Right atrium auricular region (tissue), 2 donors: Measurements from ENCODE around the gene CATSPER3. TPM values are rescaled to one million over a fixed set of nuclear protein-coding genes. Genes with fewer than 3 reads are reported as not detected.

Experiments
- DNase-seq: peaks from one replicate; pipeline ENCODE4 v3.0.0-alpha.2; 2019; ENCODE audit warnings: low spot score
- H3K27ac ChIP-seq, 2 donors: fragments of 200-600 bp; sonication (generic); 1 replicate in 1 of 2; 2 replicates in 1 of 2; pipeline ENCODE4 v1.5.1; 2016 to 2019
- H3K27me3 ChIP-seq, 2 donors: fragments of 200-600 bp; sonication (generic); one replicate each; pipeline versions ENCODE4 v1.5.1 to v1.6.0; 2017 to 2019
- H3K36me3 ChIP-seq: fragments of 200-600 bp; sonication (generic); one replicate; pipeline ENCODE4 v1.5.1; 2016
- H3K4me1 ChIP-seq, 2 donors: fragments of 200-600 bp; sonication (generic); one replicate each; pipeline versions ENCODE4 v1.5.1 to v1.6.0; 2017 to 2019
- H3K4me3 ChIP-seq, 2 donors: fragments of 200-600 bp; sonication (generic); 1 replicate in 1 of 2; 2 replicates in 1 of 2; pipeline ENCODE4 v1.5.1; 2017 to 2019; ENCODE audit warnings: mild to moderate bottlenecking in 1 of 2, moderate library complexity in 1 of 2
- H3K9me3 ChIP-seq, 2 donors: fragments of 200-600 bp; sonication (generic); one replicate each; pipeline ENCODE4 v1.5.1; 2019
- CTCF ChIP-seq, 2 donors: fragments of 200-600 bp; sonication (generic); IDR thresholded peaks; one replicate each; pipeline ENCODE4 v1.5.1; 2019; ENCODE audit warnings: antibody characterized with exemption in 2 of 2
- total RNA-seq, 2 donors: library from RNA; depleted of rRNA; stranded (reverse); fragments of >200 nt; gene quantifications; one replicate each; pipeline ENCODE4 v1.1.0, GENCODE V29; 2016

CATSPER3 gene
- total RNA-seq, 2 donors from 2014 or later, result 0.39 to 0.44 TPM

- no peaks in the 10 kb centered on the region for H3K36me3 ChIP-seq
- peaks cover 0 to 55% of the 10 kb centered on the region in 2 donors for H3K4me1 ChIP-seq
- H3K4me3 ChIP-seq, result peak overlapping the region in 1 of 2 donors; percentile 26
- TF ChIP-seq CTCF (IDR thresholded peaks at IDR 0.05), result no peak
- no peak for DNase-seq
- no peak overlapping the region for H3K27ac ChIP-seq
- H3K9me3 ChIP-seq, result no peaks in the 10 kb centered on the region
- H3K27me3 ChIP-seq, result peaks cover 61 to 63% of the 10 kb centered on the region in 2 donors
Observed at GRCh38 chr5:135030956-135031812, 63.5 kb downstream of the CATSPER3 start.

GRCh38 chr5:135031813-135032694 is 64.3 kb downstream of the CATSPER3 start:
- Histone ChIP-seq H3K4me1 (peaks cover 0 to 55% of the 10 kb centered on the region in 2 donors), H3K27ac (no peak overlapping the region), H3K36me3 (no peaks in the 10 kb centered on the region), H3K4me3 (no peak overlapping the region), H3K9me3 (no peaks in the 10 kb centered on the region), H3K27me3 (peaks cover 62 to 67% of the 10 kb centered on the region in 2 donors)
- TF ChIP-seq CTCF (IDR thresholded peaks at IDR 0.05), result no peak
- no peak for DNase-seq

GRCh38 chr5:135032695-135032998 is 64.9 kb downstream of the CATSPER3 start:
- Histone ChIP-seq H3K4me1 (peaks cover 0 to 55% of the 10 kb centered on the region in 2 donors), H3K9me3 (no peaks in the 10 kb centered on the region), H3K27ac (no peak overlapping the region), H3K4me3 (peak overlapping the region in 1 of 2 donors; percentile 42), H3K36me3 (no peaks in the 10 kb centered on the region), H3K27me3 (peaks cover 64 to 67% of the 10 kb centered on the region in 2 donors)
- no peak for DNase-seq
- no peak for TF ChIP-seq CTCF (IDR thresholded peaks at IDR 0.05)

- Histone ChIP-seq H3K4me1 (peaks cover 0 to 50% of the 10 kb centered on the region in 2 donors), H3K9me3 (no peaks in the 10 kb centered on the region), H3K27ac (no peak overlapping the region), H3K36me3 (no peaks in the 10 kb centered on the region), H3K4me3 (peak overlapping the region in 1 of 2 donors; percentile 42), H3K27me3 (peaks cover 62 to 67% of the 10 kb centered on the region in 2 donors)
- no peak for DNase-seq
- TF ChIP-seq CTCF (IDR thresholded peaks at IDR 0.05), result no peak
Observed at GRCh38 chr5:135032999-135033861, 65.5 kb downstream of the CATSPER3 start.

GRCh38 chr5:135033901-135034235 is 66.2 kb downstream of the CATSPER3 start, which contains the start of gene PITX1:
TSS of gene PITX1 (minus strand) at chr5:135034228. CDS start at chr5:135033881, 347 bp downstream.
- TF ChIP-seq CTCF (IDR thresholded peaks at IDR 0.05), result no peak
- peaks cover 0 to 50% of the 10 kb centered on the region in 2 donors for H3K4me1 ChIP-seq
- H3K27ac ChIP-seq, result no peak within 1 kb of the TSS
- no peaks in the 10 kb centered on the region for H3K9me3 ChIP-seq
- peaks cover 65 to 68% of the 10 kb centered on the region in 2 donors for H3K27me3 ChIP-seq
- no peak for DNase-seq
- H3K36me3 ChIP-seq, result no peaks in the 10 kb centered on the region
- peak within 1 kb of the TSS; percentile 15 to 42 for H3K4me3 ChIP-seq
